SJSA1 (cell line): ENCODE measurements around the gene MAPK11. TPM values are rescaled to one million over a fixed set of nuclear protein-coding genes. Genes with fewer than 3 reads are reported as not detected.
A peak's percentile ranks its signal among the peaks of the same experiment; 100 is the strongest.

Experiments used
- DNase-seq, 2 experiments: peaks; one replicate each; pipeline ENCODE4 v3.0.0-alpha.2; 2015 to 2020; ENCODE audit warnings: low spot score in 2 of 2, low read depth in 1 of 2
- H3K27ac ChIP-seq: fragments of 250-450 bp; sonication (Bioruptor Pico); 2 replicates; pipeline ENCODE4 v1.5.1; 2020; ENCODE audit warnings: mild to moderate bottlenecking, moderate library complexity
- H3K27me3 ChIP-seq: fragments of 250-450 bp; sonication (Bioruptor Pico); replicated peaks from 2 replicates; pipeline ENCODE4 v1.5.1; 2020; ENCODE audit warnings: mild to moderate bottlenecking, moderate library complexity
- H3K36me3 ChIP-seq: fragments of 250-450 bp; sonication (Bioruptor Pico); 2 replicates; pipeline ENCODE4 v1.5.1; 2020; ENCODE audit warnings: mild to moderate bottlenecking
- H3K4me1 ChIP-seq: fragments of 250-450 bp; sonication (Bioruptor Pico); replicated peaks from 2 replicates; pipeline ENCODE4 v1.6.1; 2021; ENCODE audit warnings: mild to moderate bottlenecking
- H3K4me3 ChIP-seq: fragments of 250-450 bp; sonication (Bioruptor Pico); 2 replicates; pipeline ENCODE4 v1.5.1; 2020; ENCODE audit warnings: mild to moderate bottlenecking
- H3K9me3 ChIP-seq: fragments of 250-450 bp; sonication (Bioruptor Pico); replicated peaks from 2 replicates; pipeline ENCODE4 v1.5.1; 2020; ENCODE audit warnings: mild to moderate bottlenecking
- total RNA-seq: library from RNA; depleted of rRNA; stranded (reverse); fragments of >200 nt; shearing (Covaris generic); gene quantifications from 2 replicates; pipeline ENCODE4 v1.2.3, GENCODE V29; 2014

MAPK11 gene
- total RNA-seq, 1 experiment from 2014 or later, result 2.2 TPM

DNA sequence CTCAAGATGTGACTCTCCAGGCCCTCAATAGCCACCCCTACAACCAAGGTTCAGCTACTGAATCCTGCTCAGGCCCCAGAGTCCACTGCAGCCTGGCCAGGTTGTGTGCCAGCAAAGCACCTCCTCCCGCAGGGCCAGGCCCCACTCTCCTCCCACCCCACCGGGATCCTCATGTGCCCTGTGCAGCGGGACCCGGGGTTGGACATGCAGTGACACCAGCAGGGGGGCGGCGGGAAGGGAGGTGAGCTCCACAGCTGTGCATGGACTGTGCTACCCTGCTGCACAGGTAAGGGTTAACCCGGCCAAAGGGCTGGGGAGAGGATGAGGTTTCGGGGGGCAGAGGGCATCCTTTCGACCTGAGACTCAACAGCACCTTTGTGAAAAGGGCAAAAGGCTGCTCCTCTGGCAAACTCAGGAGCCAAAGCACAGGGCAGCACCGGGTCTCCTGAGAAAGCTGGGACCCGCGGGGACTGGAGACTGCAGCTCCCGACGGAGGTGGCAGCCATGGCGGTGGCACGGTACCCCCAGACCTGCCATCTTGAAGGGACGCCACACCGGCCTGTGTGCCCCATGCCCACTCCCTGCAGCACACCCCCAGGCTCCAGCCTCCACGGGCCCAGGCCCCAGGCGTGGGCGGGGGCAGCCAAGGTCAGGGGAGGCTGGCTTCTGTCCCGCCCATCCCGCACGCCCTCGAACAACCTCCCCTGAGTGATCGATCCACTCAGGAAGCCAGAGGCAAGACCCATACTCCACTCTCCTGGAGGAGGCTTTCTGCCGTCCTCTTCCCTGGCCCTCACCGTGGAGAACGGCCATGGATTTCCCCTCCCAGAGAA is 26.7 kb upstream of the MAPK11 start:
- Histone ChIP-seq H3K27me3 (no peaks in the 10 kb centered on the region), H3K27ac (no peak overlapping the region), H3K36me3 (peaks cover 33% of the 10 kb centered on the region), H3K4me1 (peaks cover 29% of the 10 kb centered on the region), H3K9me3 (no peaks in the 10 kb centered on the region), H3K4me3 (no peak overlapping the region)
- DNase-seq, result no peak

DNA sequence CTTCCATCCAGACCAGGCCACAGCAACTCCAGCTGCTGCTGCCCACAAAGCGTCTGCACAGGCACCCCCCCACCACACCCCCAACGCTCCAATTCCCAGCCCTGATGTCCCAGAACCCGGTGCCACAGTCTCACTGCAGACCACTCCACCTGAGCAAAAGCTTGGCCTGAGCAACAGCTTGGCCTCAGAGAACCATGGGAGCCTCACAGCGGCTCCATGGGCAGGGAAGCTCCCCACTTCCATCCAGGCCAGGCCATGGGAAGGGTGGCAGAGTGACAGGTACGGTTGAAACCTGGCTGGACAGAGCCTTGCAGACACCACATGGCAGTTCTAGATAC is 24.1 kb upstream of the MAPK11 start:
- H3K9me3 ChIP-seq, result no peaks in the 10 kb centered on the region
- H3K4me3 ChIP-seq, result no peak overlapping the region
- H3K4me1 ChIP-seq, result peaks cover 33% of the 10 kb centered on the region
- H3K27ac ChIP-seq, result peak overlapping the region; percentile 90
- H3K36me3 ChIP-seq, result peaks cover 49% of the 10 kb centered on the region
- H3K27me3 ChIP-seq, result no peaks in the 10 kb centered on the region
- no peak for DNase-seq

DNA sequence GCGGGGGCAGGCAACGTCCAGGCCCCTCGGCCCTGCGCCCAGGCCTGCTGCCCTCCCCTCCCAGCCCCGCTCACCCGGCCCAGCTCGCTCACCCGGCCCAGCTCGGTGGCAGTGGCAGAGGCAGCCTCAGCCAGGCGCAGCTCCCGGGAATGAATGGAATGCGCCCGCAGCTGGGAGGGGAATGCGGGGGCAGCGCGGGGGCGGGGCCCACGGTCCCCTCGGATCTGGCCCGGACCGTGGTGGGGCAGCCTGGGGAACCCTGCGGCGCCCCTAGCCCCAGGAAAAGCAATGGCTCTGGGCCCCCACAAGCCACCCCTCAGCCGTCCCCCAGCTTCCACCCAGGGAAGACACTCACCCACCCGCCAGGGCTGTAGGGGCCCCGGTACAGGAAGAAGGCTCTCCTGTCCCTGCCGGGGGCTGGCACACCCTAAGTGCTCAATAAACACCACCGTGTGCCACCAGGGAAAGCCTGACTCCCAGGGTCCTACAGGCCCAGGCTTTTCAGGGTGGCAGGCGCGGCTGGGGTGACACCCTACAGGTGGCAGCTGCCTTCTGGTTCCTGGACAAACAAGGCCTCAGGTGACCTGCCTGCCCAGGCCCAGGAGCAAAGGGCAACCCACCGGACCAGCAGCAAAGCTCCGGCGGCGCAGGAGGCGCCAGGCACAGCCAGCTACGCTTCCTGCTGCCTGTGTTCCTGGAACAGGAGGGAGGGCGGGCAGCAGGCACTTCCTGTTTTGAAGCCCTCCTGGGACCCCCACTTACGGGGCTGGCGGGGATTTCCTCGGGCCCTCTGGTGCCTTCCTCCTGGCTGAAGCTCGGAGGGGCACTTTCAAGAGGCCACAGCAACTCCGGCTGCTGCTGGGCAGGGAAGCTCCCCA is 23.5 kb upstream of the MAPK11 start:
- DNase-seq, result peak; percentile 72 to 94
- no peaks in the 10 kb centered on the region for H3K9me3 ChIP-seq
- peaks cover 33% of the 10 kb centered on the region for H3K4me1 ChIP-seq
- no peaks in the 10 kb centered on the region for H3K27me3 ChIP-seq
- H3K36me3 ChIP-seq, result peaks cover 55% of the 10 kb centered on the region
- peak overlapping the region; percentile 90 for H3K27ac ChIP-seq
- H3K4me3 ChIP-seq, result peak overlapping the region; percentile 39

DNA sequence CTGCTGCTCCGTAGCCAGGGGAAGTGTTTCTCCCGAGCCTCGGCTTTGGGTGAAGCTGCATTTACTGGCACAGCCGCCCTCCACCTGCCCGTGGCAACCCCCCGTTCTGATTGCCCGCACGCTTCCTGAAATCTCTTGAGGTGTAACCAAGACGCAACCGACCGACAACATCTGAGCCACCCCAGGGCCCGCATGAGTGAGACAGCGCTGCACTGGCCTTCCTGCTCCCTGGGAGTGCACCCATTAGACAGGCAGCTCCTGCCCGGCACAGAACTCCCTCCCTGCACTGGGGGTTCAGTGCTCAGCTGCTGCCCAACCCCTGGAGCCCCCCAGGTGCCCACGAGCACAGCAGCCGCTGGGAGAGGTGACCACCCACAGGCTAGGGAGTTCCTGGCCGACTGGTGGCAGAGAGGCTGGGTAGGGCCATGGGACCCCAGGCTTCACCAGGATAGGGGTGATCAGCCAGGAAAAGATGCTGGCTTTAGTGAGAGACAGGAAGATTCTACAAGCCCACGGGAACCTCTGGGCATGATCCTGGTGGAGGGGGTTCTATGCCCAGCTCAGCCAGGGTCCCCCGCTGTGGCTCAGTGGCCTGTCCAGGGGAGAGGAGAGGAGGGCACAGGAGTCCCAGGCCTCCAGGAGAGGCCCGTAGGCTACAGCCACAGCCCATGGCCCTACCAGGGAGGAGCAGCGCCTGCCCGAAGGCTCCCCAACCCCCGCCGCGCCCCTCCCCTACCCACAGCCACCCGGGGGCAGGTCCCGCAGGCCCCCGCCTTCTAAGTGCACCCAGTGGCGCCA is 22.7 kb upstream of the MAPK11 start:
- peak in 1 of 2 experiments; percentile 51 for DNase-seq
- Histone ChIP-seq H3K4me3 (peak overlapping the region; percentile 39), H3K9me3 (no peaks in the 10 kb centered on the region), H3K27ac (peak overlapping the region; percentile 90), H3K27me3 (no peaks in the 10 kb centered on the region), H3K36me3 (peaks cover 63% of the 10 kb centered on the region), H3K4me1 (peaks cover 33% of the 10 kb centered on the region)

DNA sequence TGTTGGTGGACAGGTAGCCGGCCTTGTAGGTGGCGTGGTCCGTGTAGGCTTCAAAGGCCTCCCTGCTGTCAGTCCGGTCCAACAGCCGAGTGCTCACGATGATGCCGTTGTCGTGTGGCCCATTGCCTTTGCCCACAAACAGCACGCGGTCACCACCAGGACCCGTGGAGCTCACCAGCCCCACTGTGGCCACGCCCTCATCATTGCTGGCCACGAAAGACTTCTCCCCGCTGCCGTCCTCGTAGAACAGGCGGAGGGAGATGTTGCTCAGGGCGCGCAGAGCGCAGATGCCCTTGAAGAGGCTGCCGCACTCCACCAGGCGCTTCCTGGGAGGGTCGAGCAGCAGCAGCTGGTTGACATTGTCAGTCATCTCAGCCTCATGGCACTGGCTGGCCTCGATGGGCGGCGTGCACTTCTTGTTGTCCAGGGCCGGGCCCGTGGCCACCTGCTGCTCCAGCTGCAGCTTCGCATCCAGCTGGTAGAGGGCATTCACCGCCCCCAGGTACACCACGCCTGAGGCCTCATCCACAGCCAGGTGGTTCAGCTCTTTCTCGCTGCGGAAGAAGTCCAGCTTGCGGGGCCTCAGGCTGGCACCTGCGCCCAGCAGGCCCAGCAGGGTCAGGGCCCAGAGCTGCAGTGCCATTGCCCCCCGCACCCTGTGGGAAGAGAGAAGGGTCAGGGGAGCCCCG is 19.9 kb upstream of the MAPK11 start:
- no peak for DNase-seq
- Histone ChIP-seq H3K27ac (no peak overlapping the region), H3K4me1 (peaks cover 33% of the 10 kb centered on the region), H3K4me3 (no peak overlapping the region), H3K36me3 (peaks cover 85% of the 10 kb centered on the region), H3K9me3 (no peaks in the 10 kb centered on the region), H3K27me3 (no peaks in the 10 kb centered on the region)

DNA sequence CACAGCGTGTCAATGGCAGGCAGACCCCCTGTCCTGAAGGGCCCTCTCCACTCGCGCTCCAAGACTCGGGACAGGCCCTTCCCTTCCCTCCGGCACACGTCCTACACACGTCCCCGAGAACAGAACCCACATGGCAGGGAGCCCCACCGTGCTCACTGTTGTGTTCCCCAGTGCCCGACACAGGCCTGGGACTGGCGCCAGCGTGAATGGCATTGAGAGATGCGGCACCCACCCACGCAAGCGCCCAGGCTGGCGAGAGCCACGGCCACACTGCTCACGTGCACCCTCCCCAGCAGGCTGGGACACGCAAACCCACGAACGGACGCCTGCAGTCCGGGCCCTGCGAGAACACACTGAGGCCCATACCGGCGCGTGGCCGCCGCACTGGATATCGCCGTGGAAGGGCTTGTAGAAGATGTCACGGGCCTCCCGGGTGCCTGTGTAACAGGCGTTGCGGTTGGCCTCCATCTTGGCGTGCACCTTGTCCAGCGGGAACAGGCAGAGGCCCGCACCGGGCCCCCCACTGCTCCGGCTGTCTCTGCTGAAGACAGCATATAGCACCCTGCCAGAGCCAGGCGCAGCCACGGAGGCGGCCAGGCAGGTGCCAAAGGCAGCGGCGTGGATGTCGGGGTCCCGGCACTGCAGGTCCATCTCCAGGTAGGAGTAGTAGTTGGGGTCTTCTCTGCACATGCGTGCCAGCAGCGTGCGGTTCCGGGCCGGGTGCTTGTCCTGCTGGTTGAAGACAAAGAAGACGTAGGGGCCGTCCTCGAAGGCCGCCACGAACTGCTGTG is 19.2 kb upstream of the MAPK11 start:
- Histone ChIP-seq H3K4me3 (no peak overlapping the region), H3K36me3 (peaks cover 86% of the 10 kb centered on the region), H3K9me3 (no peaks in the 10 kb centered on the region), H3K4me1 (peaks cover 29% of the 10 kb centered on the region), H3K27ac (no peak overlapping the region), H3K27me3 (no peaks in the 10 kb centered on the region)
- DNase-seq, result no peak

DNA sequence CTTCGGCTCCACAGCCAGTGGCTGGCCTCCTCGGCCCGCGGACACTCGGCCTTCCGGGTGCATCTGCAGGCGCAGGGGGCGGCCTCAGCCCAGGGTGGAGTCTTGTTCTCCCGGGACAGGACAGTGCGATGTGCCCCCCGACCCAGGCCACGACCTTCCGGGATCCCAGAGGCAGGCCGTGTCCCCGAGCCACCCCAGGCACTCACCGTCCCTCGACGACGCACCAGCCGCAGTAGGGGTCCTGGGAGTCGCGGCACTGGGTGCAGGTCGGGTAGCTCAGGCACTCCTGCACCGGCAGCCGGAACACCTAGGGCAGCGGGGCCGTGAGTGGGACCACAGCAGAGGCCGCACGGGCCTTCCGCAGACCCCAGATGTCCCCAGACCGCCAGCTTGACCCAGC is 17.6 kb upstream of the MAPK11 start:
- no peak overlapping the region for H3K4me3 ChIP-seq
- H3K9me3 ChIP-seq, result no peaks in the 10 kb centered on the region
- no peaks in the 10 kb centered on the region for H3K27me3 ChIP-seq
- peaks cover 17% of the 10 kb centered on the region for H3K4me1 ChIP-seq
- H3K36me3 ChIP-seq, result peaks cover 87% of the 10 kb centered on the region
- H3K27ac ChIP-seq, result no peak overlapping the region
- no peak for DNase-seq

DNA sequence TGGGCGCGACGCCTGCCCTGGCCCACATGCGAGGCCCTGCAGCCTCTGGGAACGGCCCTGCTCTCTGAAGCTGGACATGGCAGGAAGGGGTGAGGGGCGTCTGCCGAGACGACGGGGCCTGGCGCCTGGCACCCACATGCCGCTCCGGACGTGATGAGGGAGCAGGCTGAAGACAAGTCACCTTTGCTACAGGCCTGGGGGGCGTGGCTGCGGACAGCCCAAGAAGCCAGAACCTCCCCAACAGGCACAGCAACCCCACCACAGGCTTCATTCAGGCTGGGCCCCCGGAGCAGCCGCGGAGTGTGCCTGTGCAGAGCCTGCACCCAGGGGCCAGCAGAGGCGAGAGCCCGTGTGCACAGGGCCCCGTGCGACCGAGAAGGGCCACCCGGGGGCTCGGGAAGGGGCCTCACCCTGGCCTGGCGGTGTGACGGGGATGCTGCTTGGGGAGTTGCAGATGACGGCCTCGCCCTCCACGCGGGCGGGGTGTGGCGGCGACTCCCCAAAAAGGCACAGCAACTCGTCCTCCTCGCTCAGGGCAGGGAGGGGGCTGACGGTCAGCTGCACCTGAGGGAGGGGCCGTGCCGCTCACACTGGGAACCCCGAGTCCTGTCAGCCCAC is 16.6 kb upstream of the MAPK11 start:
- no peak overlapping the region for H3K4me3 ChIP-seq
- H3K27ac ChIP-seq, result no peak overlapping the region
- H3K27me3 ChIP-seq, result no peaks in the 10 kb centered on the region
- H3K36me3 ChIP-seq, result peaks cover 88% of the 10 kb centered on the region
- no peaks in the 10 kb centered on the region for H3K9me3 ChIP-seq
- peaks cover 17% of the 10 kb centered on the region for H3K4me1 ChIP-seq
- no peak for DNase-seq

DNA sequence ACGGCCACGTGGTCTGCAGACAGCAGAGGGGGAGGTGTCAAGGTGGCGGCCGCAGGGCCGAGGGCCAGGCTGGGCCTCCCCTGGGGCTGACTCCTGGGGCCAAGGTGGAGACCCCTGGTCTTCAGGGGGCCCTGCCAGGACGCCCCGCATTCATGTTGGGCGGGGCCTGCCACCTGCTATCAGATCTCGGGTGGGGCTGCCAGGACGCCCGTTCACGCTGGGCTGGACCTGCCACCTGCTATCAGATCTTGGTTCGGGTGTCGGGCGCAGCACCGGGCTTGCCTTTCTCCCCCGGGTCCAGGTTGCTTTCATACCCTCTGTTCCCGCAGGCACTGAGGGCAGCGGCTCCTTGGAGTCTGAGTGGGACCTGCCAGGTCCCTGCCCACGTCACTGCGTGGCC is 16.1 kb upstream of the MAPK11 start:
- no peak for DNase-seq
- Histone ChIP-seq H3K27ac (no peak overlapping the region), H3K36me3 (peaks cover 88% of the 10 kb centered on the region), H3K9me3 (no peaks in the 10 kb centered on the region), H3K27me3 (no peaks in the 10 kb centered on the region), H3K4me1 (peaks cover 16% of the 10 kb centered on the region), H3K4me3 (no peak overlapping the region)

DNA sequence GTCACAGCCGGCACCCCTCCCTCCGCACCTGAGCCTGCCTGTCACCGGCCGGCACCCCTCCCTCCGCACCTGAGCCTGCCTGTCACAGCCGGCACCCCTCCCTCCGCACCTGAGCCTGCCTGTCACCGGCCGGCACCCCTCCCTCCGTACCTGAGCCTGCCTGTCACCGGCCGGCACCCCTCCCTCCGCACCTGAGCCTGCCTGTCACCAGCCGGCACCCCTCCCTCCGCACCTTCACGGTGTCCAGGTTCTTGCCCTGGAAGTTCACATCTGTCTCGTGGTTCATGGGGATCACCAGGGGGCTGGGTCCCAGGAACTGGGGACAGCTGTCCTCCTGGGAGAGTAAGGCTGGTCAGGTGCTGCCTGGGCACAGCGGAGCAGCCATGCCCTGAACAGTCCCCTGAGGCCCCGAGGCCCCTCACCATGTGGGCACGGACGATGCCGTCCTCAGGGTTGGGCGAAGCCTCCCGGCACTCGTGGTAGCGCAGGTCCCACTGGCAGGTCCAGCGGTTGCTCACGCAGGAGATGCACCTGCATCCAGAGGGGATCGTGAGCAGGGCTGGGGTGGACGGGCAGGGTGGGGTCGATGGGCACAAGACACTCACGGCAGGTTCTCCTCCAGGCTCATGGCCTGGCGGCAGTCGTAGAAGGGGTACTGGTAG is 15.5 kb upstream of the MAPK11 start:
- Histone ChIP-seq H3K36me3 (peaks cover 88% of the 10 kb centered on the region), H3K9me3 (no peaks in the 10 kb centered on the region), H3K4me1 (peaks cover 16% of the 10 kb centered on the region), H3K27ac (no peak overlapping the region), H3K4me3 (no peak overlapping the region), H3K27me3 (no peaks in the 10 kb centered on the region)
- DNase-seq, result no peak

DNA sequence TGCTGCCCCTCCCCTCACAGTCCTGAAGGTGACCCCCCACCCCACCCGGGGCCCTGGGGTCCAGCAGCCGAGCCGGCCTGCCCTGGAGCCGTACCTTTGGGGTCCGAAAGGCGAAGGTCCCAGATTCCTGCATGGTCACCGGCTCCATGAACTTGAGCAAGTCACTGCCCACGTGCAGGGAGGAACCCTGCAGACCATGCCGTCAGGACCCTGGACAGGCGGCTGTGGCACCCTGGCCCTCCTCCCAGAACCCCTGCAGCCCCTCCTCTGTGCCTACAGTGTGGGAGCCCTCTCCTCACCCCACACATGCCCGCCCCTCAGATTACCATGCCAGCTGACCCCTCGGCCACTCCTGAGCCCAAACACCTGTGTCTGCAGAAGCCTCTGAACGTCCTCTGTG is 14.3 kb upstream of the MAPK11 start:
- no peak overlapping the region for H3K27ac ChIP-seq
- H3K4me1 ChIP-seq, result peaks cover 16% of the 10 kb centered on the region
- no peak for DNase-seq
- H3K9me3 ChIP-seq, result no peaks in the 10 kb centered on the region
- no peaks in the 10 kb centered on the region for H3K27me3 ChIP-seq
- H3K4me3 ChIP-seq, result no peak overlapping the region
- H3K36me3 ChIP-seq, result peaks cover 87% of the 10 kb centered on the region

DNA sequence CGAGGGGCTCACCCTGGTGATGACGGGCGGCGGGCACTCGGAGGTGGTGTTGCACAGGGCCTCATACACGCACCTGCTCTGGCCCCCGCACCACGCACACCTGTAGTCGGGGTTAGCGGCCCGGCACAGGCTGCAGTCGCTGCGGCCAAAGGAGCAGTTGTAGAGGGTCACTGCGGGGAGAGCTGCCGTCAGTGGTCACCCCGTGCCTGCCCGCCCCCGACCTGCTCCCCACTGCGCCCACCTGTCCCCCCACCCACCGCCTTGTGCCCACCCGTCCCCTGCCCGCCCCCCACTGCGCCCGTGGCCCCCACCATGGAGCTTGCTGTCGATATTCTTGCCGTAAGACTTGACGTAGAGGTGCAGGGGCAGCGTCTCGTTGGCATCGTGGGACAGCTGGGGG is 13.6 kb upstream of the MAPK11 start:
- Histone ChIP-seq H3K4me1 (peaks cover 16% of the 10 kb centered on the region), H3K9me3 (no peaks in the 10 kb centered on the region), H3K27me3 (no peaks in the 10 kb centered on the region), H3K27ac (no peak overlapping the region), H3K4me3 (no peak overlapping the region), H3K36me3 (peaks cover 87% of the 10 kb centered on the region)
- DNase-seq, result no peak
